H1 (cell line): ENCODE measurements around the gene MYLK4. TPM values are rescaled to one million over a fixed set of nuclear protein-coding genes. Genes with fewer than 3 reads are reported as not detected.

Experiments
- ASH2L ChIP-seq: fragments of 200-600, 300-600 bp; sonication (generic); IDR thresholded peaks from one replicate; pipeline ENCODE4 v1.7.1; 2017; ENCODE audit warnings: low read length
- YY1 ChIP-seq: IDR thresholded peaks from 2 replicates; pipeline ENCODE4 v1.6.1; 2011; ENCODE audit warnings: low read depth, mild to moderate bottlenecking, low read length
- polyA plus RNA-seq, 7 experiments: library from polyadenylated mRNA; depleted of rRNA in 3 of 7; stranded (reverse) in 5 of 7; unstranded in 2 of 7; fragments of >200 nt in 5 of 7; fragments of 200-250 nt in 2 of 7; gene quantifications; 1 replicate in 5 of 7; 2 replicates in 1 of 7; 4 replicates in 1 of 7; pipeline versions ENCODE4 v1.2.1 to v1.2.3, GENCODE V29; 2011 to 2013; ENCODE audit warnings: missing spikeins in 2 of 7, mixed read lengths in 2 of 7
- total RNA-seq: library from RNA; stranded (reverse); fragmentation: NEBNext Ultra II Directional; extraction: Animal tissue kit (Norgen Biotek cat#: 25700); gene quantifications from 2 replicates; pipeline ENCODE4 v1.2.1, GENCODE V29; 2021

The MYLK4 gene
- total and polyA plus RNA-seq, 2 of the 8 experiments (the other 6 are each of a cell fraction or from before 2014, with no cell fraction given): 0.11 to 0.17 TPM

DNA sequence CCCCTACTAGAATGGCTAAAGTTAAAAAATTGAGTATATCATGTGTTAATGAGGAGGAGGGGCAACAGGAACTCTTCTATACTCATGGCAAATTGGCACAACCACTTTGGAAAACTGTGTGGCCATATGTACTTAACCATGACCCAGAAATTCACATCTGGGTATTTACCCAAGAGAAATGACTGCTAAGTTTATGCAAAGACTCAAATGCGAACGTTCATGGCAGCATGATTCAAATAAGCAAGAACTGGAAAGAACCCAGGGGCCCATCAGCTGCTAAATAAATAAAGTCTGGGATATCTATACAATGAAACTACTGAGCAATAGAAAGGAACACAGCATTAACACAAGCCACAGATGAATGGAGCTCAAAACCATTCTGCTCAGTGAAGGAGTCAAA lies 107.6 kb downstream of the MYLK4 start (continued):
- TF ChIP-seq YY1 (no peak), ASH2L (no peak)
